A673 (cell line): Measurements from ENCODE around the gene EYA4.

Experiments used
- EZH2 ChIP-seq: fragments of 200-600 bp; sonication (generic); IDR thresholded peaks from 2 replicates; pipeline ENCODE4 v1.6.1; 2017; ENCODE audit warnings: borderline replicate concordance, low read depth, mild to moderate bottlenecking, mixed read lengths, antibody characterized with exemption, low read length; ENCODE audit not compliant: poor library complexity, severe bottlenecking
- TF ChIP-seq, protein P1 (sequence below): fragments of 300-800, 200-600 bp; sonication (generic); conservative IDR thresholded peaks from 2 replicates; pipeline ENCODE4 v1.5.1; 2017; ENCODE audit warnings: low read depth, mild to moderate bottlenecking, antibody characterized with exemption, low read length, moderate library complexity, mixed read lengths

DNA sequence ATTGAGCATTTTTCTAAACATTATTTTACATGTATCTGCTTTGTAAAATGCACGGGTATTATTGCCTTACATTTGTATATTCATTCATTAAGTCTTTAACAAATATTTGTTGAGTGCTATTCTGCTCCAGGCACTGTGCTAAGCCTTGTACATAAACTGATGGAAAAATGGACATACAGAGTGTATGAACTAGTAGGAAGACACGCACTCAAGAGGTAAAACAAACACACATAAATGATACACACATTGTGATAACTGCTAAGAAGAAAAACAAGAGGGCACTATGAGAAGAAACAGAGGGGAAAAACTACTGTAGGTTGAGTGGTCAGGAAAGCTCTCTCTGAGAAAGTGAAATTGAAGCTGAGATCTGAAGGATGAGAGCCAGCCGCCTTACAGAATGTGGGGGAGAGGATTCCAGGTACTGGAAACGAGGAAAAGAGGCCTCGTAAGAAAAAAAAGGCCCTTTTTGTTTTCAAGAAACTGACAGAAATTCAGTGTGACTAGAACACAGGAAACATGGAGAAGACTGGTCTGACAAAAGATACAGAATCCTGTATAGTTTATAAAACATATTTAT is 117.5 kb downstream of the EYA4 start:
- TF ChIP-seq, protein P1, sequence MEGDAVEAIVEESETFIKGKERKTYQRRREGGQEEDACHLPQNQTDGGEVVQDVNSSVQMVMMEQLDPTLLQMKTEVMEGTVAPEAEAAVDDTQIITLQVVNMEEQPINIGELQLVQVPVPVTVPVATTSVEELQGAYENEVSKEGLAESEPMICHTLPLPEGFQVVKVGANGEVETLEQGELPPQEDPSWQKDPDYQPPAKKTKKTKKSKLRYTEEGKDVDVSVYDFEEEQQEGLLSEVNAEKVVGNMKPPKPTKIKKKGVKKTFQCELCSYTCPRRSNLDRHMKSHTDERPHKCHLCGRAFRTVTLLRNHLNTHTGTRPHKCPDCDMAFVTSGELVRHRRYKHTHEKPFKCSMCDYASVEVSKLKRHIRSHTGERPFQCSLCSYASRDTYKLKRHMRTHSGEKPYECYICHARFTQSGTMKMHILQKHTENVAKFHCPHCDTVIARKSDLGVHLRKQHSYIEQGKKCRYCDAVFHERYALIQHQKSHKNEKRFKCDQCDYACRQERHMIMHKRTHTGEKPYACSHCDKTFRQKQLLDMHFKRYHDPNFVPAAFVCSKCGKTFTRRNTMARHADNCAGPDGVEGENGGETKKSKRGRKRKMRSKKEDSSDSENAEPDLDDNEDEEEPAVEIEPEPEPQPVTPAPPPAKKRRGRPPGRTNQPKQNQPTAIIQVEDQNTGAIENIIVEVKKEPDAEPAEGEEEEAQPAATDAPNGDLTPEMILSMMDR, result no peak
- no peak for TF ChIP-seq EZH2
